PC-9 (cell line): Measurements from ENCODE around the gene ABHD8. TPM values are rescaled to one million over a fixed set of nuclear protein-coding genes. Genes with fewer than 3 reads are reported as not detected.

Source experiments
- BruUV-seq: library from RNA; stranded (reverse); fragments of 400-500 nt; replicated peaks from 2 replicates; lab custom pipeline; 2021; lab: Mats Ljungman, UMichigan
- CTCF ChIA-PET: fragments of 300-600 bp; sonication (Branson Sonifier 250); formaldehyde crosslinking; loops from one replicate; lab custom pipeline; 2022; ENCODE audit warnings: antibody characterized with exemption; lab: Charles Lee
- POLR2A ChIA-PET: fragments of 300-600 bp; sonication (Branson Sonifier 250); formaldehyde crosslinking; loops from one replicate; lab custom pipeline; 2022; ENCODE audit warnings: antibody characterized with exemption; ENCODE audit not compliant: unreplicated experiment; lab: Charles Lee
- DNase-seq, 2 experiments: peaks; one replicate each; pipeline versions ENCODE4 v3.0.0 to v3.0.0-alpha.2; 2015 to 2022; ENCODE audit warnings: mixed read lengths in 1 of 2
- H2AFZ ChIP-seq: fragments of 200-600 bp; sonication (generic); 2 replicates; pipeline ENCODE4 v1.8.1; 2017; ENCODE audit warnings: antibody characterized with exemption
- H3F3A ChIP-seq: fragments of 200-600 bp; sonication (generic); 2 replicates; pipeline ENCODE4 v1.8.1; 2017; ENCODE audit warnings: antibody characterized with exemption, mild to moderate bottlenecking, low read depth; ENCODE audit not compliant: insufficient read depth
- H3K27ac ChIP-seq: fragments of 200-600 bp; sonication (generic); 2 replicates; pipeline ENCODE4 v1.6.1; 2016; ENCODE audit warnings: mixed run types
- H3K27me3 ChIP-seq: fragments of 200-600 bp; sonication (generic); 2 replicates; pipeline ENCODE4 v1.6.1; 2016; ENCODE audit warnings: low read depth, mixed run types; ENCODE audit not compliant: insufficient read depth
- H3K36me3 ChIP-seq: fragments of 200-600 bp; sonication (generic); 2 replicates; pipeline ENCODE4 v1.6.1; 2016; ENCODE audit warnings: low read depth, mixed run types
- H3K4me1 ChIP-seq: fragments of 200-600 bp; sonication (generic); replicated peaks from 2 replicates; pipeline ENCODE4 v1.6.1; 2016; ENCODE audit warnings: mixed run types; ENCODE audit not compliant: insufficient read depth
- H3K4me2 ChIP-seq: fragments of 200-600 bp; sonication (generic); 2 replicates; pipeline ENCODE4 v1.6.1; 2017; ENCODE audit warnings: mixed run types
- H3K4me3 ChIP-seq: fragments of 200-600 bp; sonication (generic); 2 replicates; pipeline ENCODE4 v1.6.1; 2016; ENCODE audit warnings: mixed run types
- H3K79me2 ChIP-seq: fragments of 200-600 bp; sonication (generic); 2 replicates; pipeline ENCODE4 v1.6.1; 2017; ENCODE audit warnings: low read depth, mixed run types
- H3K9me2 ChIP-seq: fragments of 200-600 bp; sonication (generic); 2 replicates; pipeline ENCODE4 v1.8.1; 2017; ENCODE audit warnings: mild to moderate bottlenecking; ENCODE audit not compliant: insufficient read depth
- H3K9me3 ChIP-seq: fragments of 200-600 bp; sonication (generic); 2 replicates; pipeline ENCODE4 v1.8.1; 2016; ENCODE audit warnings: low read depth; ENCODE audit not compliant: insufficient read depth
- H4K20me1 ChIP-seq: fragments of 200-600 bp; sonication (generic); 2 replicates; pipeline ENCODE4 v1.8.1; 2017; ENCODE audit not compliant: insufficient read depth
- EZH2 ChIP-seq: fragments of 200-600 bp; sonication (generic); IDR thresholded peaks from 2 replicates; pipeline ENCODE4 v1.8.0; 2017; ENCODE audit warnings: antibody characterized with exemption, low read depth
- intact Hi-C: fragments of 100-400 bp; cut with micrococcal nuclease; formaldehyde crosslinking; loops from one replicate; pipeline ENCODE4 v1.10.0; 2022; ENCODE audit not compliant: unreplicated experiment
- total RNA-seq: library from RNA; stranded (reverse); gene quantifications from 2 replicates; pipeline ENCODE4 v1.2.3, GENCODE V29; 2021
- TF ChIP-seq, protein P1 (sequence below): fragments of 200-600 bp; sonication (generic); conservative IDR thresholded peaks from 2 replicates; pipeline ENCODE4 v1.6.1; 2017; ENCODE audit warnings: mixed run types, antibody characterized with exemption, mild to moderate bottlenecking, moderate library complexity

ABHD8 gene
- total RNA-seq, 1 experiment from 2014 or later, result 37.5 TPM

DNA sequence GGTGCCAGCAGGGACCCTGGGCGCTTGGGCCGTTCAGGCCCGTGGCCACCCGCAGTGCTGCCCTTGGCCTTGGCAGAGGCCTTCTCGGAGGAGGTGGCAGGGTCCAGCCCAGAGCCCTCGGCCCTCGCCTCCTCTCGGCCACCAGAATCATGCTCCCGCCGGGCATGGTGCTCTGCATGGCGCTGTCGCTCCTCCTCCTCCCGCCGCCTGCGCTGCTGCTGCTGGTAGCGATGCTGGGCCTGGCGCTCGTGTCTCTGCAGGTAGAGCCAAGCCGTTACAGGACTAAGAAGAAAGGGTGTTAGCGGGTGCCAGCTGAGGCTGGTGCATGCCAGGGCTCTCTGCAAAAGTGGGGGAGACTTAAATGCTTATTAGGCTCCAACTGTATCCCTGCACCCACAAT is 21.9 kb upstream of the ABHD8 start:
- Histone ChIP-seq H3K27me3 (no peaks in the 10 kb centered on the region), H3K4me2 (no peak overlapping the region), H4K20me1 (peaks cover 12% of the 10 kb centered on the region; the same call in 1 of the 2 replicates), H3K79me2 (no peaks in the 10 kb centered on the region), H3F3A (peaks cover 45% of the 10 kb centered on the region), H3K9me3 (no peaks in the 10 kb centered on the region), H2AFZ (no peak overlapping the region), H3K4me3 (no peak overlapping the region), H3K9me2 (no peaks in the 10 kb centered on the region), H3K27ac (no peak overlapping the region), H3K36me3 (peaks cover 6% of the 10 kb centered on the region; the same call in 1 of the 2 replicates), H3K4me1 (peaks cover 23% of the 10 kb centered on the region)
- DNase-seq, result no peak
- POLR2A ChIA-PET, result no interaction called here
- CTCF ChIA-PET, result no interaction called here
- intact Hi-C loops, result loop anchor here (5.0 kb wide), 1 partner anchor 33 kb away; no protein-coding TSS in a partner anchor
- no peak for TF ChIP-seq EZH2
- TF ChIP-seq, protein P1, sequence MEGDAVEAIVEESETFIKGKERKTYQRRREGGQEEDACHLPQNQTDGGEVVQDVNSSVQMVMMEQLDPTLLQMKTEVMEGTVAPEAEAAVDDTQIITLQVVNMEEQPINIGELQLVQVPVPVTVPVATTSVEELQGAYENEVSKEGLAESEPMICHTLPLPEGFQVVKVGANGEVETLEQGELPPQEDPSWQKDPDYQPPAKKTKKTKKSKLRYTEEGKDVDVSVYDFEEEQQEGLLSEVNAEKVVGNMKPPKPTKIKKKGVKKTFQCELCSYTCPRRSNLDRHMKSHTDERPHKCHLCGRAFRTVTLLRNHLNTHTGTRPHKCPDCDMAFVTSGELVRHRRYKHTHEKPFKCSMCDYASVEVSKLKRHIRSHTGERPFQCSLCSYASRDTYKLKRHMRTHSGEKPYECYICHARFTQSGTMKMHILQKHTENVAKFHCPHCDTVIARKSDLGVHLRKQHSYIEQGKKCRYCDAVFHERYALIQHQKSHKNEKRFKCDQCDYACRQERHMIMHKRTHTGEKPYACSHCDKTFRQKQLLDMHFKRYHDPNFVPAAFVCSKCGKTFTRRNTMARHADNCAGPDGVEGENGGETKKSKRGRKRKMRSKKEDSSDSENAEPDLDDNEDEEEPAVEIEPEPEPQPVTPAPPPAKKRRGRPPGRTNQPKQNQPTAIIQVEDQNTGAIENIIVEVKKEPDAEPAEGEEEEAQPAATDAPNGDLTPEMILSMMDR, result no peak
- no TSS peak for BruUV-seq

DNA sequence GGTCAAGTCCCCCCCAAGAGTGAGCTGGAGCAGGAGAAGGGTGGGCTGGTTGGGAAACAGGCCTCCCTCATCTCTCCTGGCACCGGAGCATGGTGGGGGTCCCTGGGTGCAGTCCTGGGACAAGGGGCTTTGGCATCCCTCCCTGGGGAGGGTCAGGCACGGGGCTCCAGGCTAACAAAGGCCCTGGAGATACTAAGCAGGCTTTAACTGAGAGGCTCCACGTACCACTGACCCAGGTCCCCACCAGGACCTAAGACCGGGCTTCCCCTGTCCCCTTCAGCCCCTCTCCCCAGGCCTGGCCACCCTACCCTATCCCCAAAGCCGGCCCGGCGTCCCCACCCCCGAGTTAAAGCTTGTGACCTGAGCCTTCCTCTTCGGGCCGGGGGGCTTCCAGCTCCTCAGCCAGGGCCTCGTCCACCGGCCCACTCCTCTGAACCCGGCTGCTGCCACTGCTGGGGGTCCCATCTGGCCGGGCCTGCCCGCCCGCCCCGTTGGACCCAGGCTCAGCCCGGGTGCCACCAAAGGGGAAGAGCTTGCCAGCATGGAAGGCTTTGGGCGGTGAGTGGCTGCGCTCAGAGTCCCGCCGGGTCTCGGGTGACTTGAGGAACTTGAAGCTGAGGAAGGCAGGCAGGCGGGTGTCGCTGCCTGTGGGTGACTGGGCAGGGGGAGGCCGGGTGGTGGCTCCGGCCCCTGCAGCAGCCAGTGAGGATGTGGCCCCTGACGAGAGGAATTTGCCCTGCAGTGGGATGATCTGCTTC is 21.3 kb upstream of the ABHD8 start:
- CTCF ChIA-PET, result no interaction called here
- H3K4me1 ChIP-seq, result peaks cover 23% of the 10 kb centered on the region
- no peaks in the 10 kb centered on the region for H3K27me3 ChIP-seq
- no peaks in the 10 kb centered on the region for H3K9me2 ChIP-seq
- H3K79me2 ChIP-seq, result no peaks in the 10 kb centered on the region
- peaks cover 8% of the 10 kb centered on the region; the same call in 1 of the 2 replicates for H3K36me3 ChIP-seq
- TF ChIP-seq, protein P1, result no peak
- TF ChIP-seq EZH2, result no peak
- H2AFZ ChIP-seq, result no peak overlapping the region
- H4K20me1 ChIP-seq, result peaks cover 12% of the 10 kb centered on the region; the same call in 1 of the 2 replicates
- no peak overlapping the region for H3K4me2 ChIP-seq
- no TSS peak for BruUV-seq
- no peak for DNase-seq
- no peak overlapping the region for H3K27ac ChIP-seq
- H3K9me3 ChIP-seq, result no peaks in the 10 kb centered on the region
- no peak overlapping the region for H3K4me3 ChIP-seq
- H3F3A ChIP-seq, result peaks cover 45% of the 10 kb centered on the region
- POLR2A ChIA-PET, result interaction anchor here (0.5 kb wide), 1 partner anchor 16 kb away, joined by 11 read pairs; no protein-coding TSS in a partner anchor
- intact Hi-C loops, result loop anchor here (5.0 kb wide), 1 partner anchor 32 kb away; no protein-coding TSS in a partner anchor

DNA sequence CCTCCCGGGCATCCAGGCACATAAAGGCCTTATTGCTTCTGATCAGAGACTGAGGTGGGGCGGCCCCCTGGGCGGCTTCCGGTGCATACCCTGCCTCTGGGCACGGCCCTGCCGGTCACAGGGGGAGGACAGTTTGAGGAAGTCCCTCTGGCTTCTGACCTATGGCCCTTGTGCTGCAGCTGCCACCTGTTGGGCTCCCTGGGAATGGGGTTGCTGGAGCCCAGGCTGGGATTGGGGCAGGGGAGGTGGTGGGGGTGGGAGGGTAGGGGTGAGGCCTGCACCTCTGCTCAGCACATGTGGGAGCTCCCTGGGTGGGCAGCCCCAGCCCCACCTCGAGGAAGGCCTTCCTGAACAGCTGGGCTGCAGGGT is 20.7 kb upstream of the ABHD8 start:
- TF ChIP-seq, protein P1, result no peak
- no peak for TF ChIP-seq EZH2
- no peak for DNase-seq
- Histone ChIP-seq H2AFZ (no peak overlapping the region), H3K9me3 (no peaks in the 10 kb centered on the region), H3K4me2 (no peak overlapping the region), H3F3A (peaks cover 45% of the 10 kb centered on the region), H3K36me3 (peaks cover 11% of the 10 kb centered on the region; the same call in 1 of the 2 replicates), H3K79me2 (peaks cover 4% of the 10 kb centered on the region), H3K27me3 (no peaks in the 10 kb centered on the region), H3K9me2 (no peaks in the 10 kb centered on the region), H3K4me1 (peaks cover 23% of the 10 kb centered on the region), H4K20me1 (peaks cover 12% of the 10 kb centered on the region; the same call in 1 of the 2 replicates), H3K4me3 (no peak overlapping the region), H3K27ac (no peak overlapping the region)
- intact Hi-C loops, result no loop called here
- no TSS peak for BruUV-seq
- CTCF ChIA-PET, result no interaction called here
- POLR2A ChIA-PET, result interaction anchor here (0.5 kb wide), 1 partner anchor 15 kb away, joined by 11 read pairs; no protein-coding TSS in a partner anchor
